WTC11 (cell line): ENCODE data around the gene AIDA. TPM values are rescaled to one million over a fixed set of nuclear protein-coding genes. Genes with fewer than 3 reads are reported as not detected.
A peak's percentile ranks its signal among the peaks of the same experiment; 100 is the strongest.
"Not testable (repeated sequence)": the region's sequence is repeated elsewhere in the genome, so short reads cannot be mapped to it uniquely, and the experiment has no call there.

Source experiments
- ATAC-seq: fragments of 200-7000 bp; cut with Tn5 transposase; 2 replicates; pipeline ENCODE4 v1.10.0; 2021; ENCODE audit warnings: mild to moderate bottlenecking, moderate library complexity
- CTCF ChIA-PET: fragments of 300-600 bp; sonication (Branson Sonifier 250); formaldehyde crosslinking; loops from one replicate; lab custom pipeline; 2021; ENCODE audit warnings: antibody characterized with exemption; lab: Charles Lee
- POLR2A ChIA-PET: fragments of 350-600 bp; sonication (Branson Sonifier 250); formaldehyde crosslinking; loops from one replicate; lab custom pipeline; 2021; ENCODE audit warnings: antibody characterized with exemption; lab: Charles Lee
- DNase-seq: peaks from one replicate; pipeline ENCODE4 v3.0.0; 2021; ENCODE audit warnings: low spot score
- H3K27ac Mint-ChIP-seq: 2 replicates; pipeline ENCODE4 v1.8.0; 2021; ENCODE audit warnings: mixed read lengths
- H3K27me3 Mint-ChIP-seq: 2 replicates; pipeline ENCODE4 v1.8.0; 2021; ENCODE audit warnings: low read depth, mild to moderate bottlenecking, moderate library complexity, mixed read lengths
- H3K36me3 Mint-ChIP-seq: 2 replicates; pipeline ENCODE4 v1.8.0; 2021; ENCODE audit warnings: mixed read lengths
- H3K4me1 Mint-ChIP-seq: 2 replicates; pipeline ENCODE4 v1.8.0; 2022; ENCODE audit warnings: mixed read lengths
- H3K4me3 Mint-ChIP-seq: 2 replicates; pipeline ENCODE4 v1.8.0; 2021; ENCODE audit warnings: mild to moderate bottlenecking, moderate library complexity, mixed read lengths
- H3K9me3 Mint-ChIP-seq: 2 replicates; pipeline ENCODE4 v1.8.0; 2021; ENCODE audit warnings: mixed read lengths
- ATF6 ChIP-seq: sonication (generic); formaldehyde crosslinking; IDR thresholded peaks from 2 replicates; pipeline ENCODE4 v1.8.1; 2023; ENCODE audit warnings: mild to moderate bottlenecking, missing genetic modification reagents
- CREM ChIP-seq: sonication (generic); formaldehyde crosslinking; IDR thresholded peaks from 2 replicates; pipeline ENCODE4 v1.8.1; 2022; ENCODE audit warnings: mild to moderate bottlenecking, missing genetic modification reagents, moderate library complexity
- ETV6 ChIP-seq: sonication (generic); formaldehyde crosslinking; IDR thresholded peaks from 2 replicates; pipeline ENCODE4 v1.8.1; 2022; ENCODE audit warnings: mild to moderate bottlenecking, missing genetic modification reagents
- FOXJ3 ChIP-seq: sonication (generic); formaldehyde crosslinking; IDR thresholded peaks from 2 replicates; pipeline ENCODE4 v1.9.0; 2021; ENCODE audit warnings: missing genetic modification reagents, mild to moderate bottlenecking, borderline replicate concordance
- FOXK1 ChIP-seq: sonication (generic); formaldehyde crosslinking; IDR thresholded peaks from 2 replicates; pipeline ENCODE4 v1.8.0; 2022; ENCODE audit warnings: mild to moderate bottlenecking, moderate library complexity, missing genetic modification reagents
- FOXP1 ChIP-seq: sonication (generic); formaldehyde crosslinking; IDR thresholded peaks from 2 replicates; pipeline ENCODE4 v1.8.0; 2022; ENCODE audit warnings: missing genetic modification reagents, mild to moderate bottlenecking, moderate library complexity, borderline replicate concordance
- GABPB1 ChIP-seq: sonication (generic); formaldehyde crosslinking; IDR thresholded peaks from 2 replicates; pipeline ENCODE4 v1.8.1; 2023; ENCODE audit warnings: mild to moderate bottlenecking, missing genetic modification reagents
- IRF2 ChIP-seq: sonication (generic); formaldehyde crosslinking; IDR thresholded peaks from 2 replicates; pipeline ENCODE4 v1.8.0; 2022; ENCODE audit warnings: low read depth, missing genetic modification reagents, borderline replicate concordance
- JUN ChIP-seq: sonication (generic); formaldehyde crosslinking; IDR thresholded peaks from 2 replicates; pipeline ENCODE4 v1.8.0; 2023; ENCODE audit warnings: mild to moderate bottlenecking, missing genetic modification reagents
- KAT7 ChIP-seq: sonication (generic); formaldehyde crosslinking; IDR thresholded peaks from 2 replicates; pipeline ENCODE4 v1.8.1; 2023; ENCODE audit warnings: missing genetic modification reagents, mild to moderate bottlenecking, borderline replicate concordance
- MXD4 ChIP-seq: fragments of 250-450 bp; sonication (Bioruptor Pico); IDR thresholded peaks from 2 replicates; pipeline ENCODE4 v1.8.0; 2021; ENCODE audit warnings: mild to moderate bottlenecking, moderate library complexity, borderline replicate concordance
- NR3C1 ChIP-seq: sonication (generic); formaldehyde crosslinking; conservative IDR thresholded peaks from 2 replicates; pipeline ENCODE4 v1.8.1; 2023; ENCODE audit warnings: low read depth, mild to moderate bottlenecking, missing genetic modification reagents
- SOX15 ChIP-seq: fragments of 250-450 bp; sonication (Bioruptor Pico); IDR thresholded peaks from 2 replicates; pipeline ENCODE4 v1.9.0; 2021; ENCODE audit warnings: mild to moderate bottlenecking
- SP1 ChIP-seq: sonication (generic); formaldehyde crosslinking; conservative IDR thresholded peaks from 2 replicates; pipeline ENCODE4 v1.8.1; 2022; ENCODE audit warnings: missing genetic modification reagents
- ZBTB21 ChIP-seq: sonication (generic); formaldehyde crosslinking; IDR thresholded peaks from 2 replicates; pipeline ENCODE4 v1.8.1; 2023; ENCODE audit warnings: mild to moderate bottlenecking, missing genetic modification reagents, borderline replicate concordance
- ZNF121 ChIP-seq: sonication (generic); formaldehyde crosslinking; IDR thresholded peaks from 2 replicates; pipeline ENCODE4 v1.8.0; 2023; ENCODE audit warnings: missing genetic modification reagents
- ZNF423 ChIP-seq: fragments of 250-450 bp; sonication (Bioruptor Pico); IDR thresholded peaks from 2 replicates; pipeline ENCODE4 v2.1.2; 2022; ENCODE audit warnings: mild to moderate bottlenecking, moderate library complexity
- ZNF532 ChIP-seq: fragments of 250-450 bp; sonication (Bioruptor Pico); IDR thresholded peaks from 2 replicates; pipeline ENCODE4 v1.9.0; 2021; ENCODE audit warnings: mild to moderate bottlenecking, borderline replicate concordance
- total RNA-seq: library from RNA; stranded (reverse); gene quantifications from 3 replicates; pipeline ENCODE4 v1.2.3, GENCODE V29; 2021
- TF ChIP-seq, protein P1 (sequence below): sonication (generic); formaldehyde crosslinking; IDR thresholded peaks from 2 replicates; pipeline ENCODE4 v1.8.0; 2023; ENCODE audit warnings: mild to moderate bottlenecking, missing genetic modification reagents
- TF ChIP-seq, protein P2 (sequence below): sonication (generic); formaldehyde crosslinking; IDR thresholded peaks from 2 replicates; pipeline ENCODE4 v1.8.1; 2022; ENCODE audit warnings: mild to moderate bottlenecking, missing genetic modification reagents, moderate library complexity, borderline replicate concordance
- TF ChIP-seq, protein P3 (sequence below): fragments of 250-450 bp; sonication (Bioruptor Pico); IDR thresholded peaks from 2 replicates; pipeline ENCODE4 v1.9.0; 2021; ENCODE audit warnings: moderate library complexity, mild to moderate bottlenecking, inconsistent platforms, borderline replicate concordance

AIDA gene
- total RNA-seq, 1 experiment from 2014 or later, result 81.2 TPM

DNA sequence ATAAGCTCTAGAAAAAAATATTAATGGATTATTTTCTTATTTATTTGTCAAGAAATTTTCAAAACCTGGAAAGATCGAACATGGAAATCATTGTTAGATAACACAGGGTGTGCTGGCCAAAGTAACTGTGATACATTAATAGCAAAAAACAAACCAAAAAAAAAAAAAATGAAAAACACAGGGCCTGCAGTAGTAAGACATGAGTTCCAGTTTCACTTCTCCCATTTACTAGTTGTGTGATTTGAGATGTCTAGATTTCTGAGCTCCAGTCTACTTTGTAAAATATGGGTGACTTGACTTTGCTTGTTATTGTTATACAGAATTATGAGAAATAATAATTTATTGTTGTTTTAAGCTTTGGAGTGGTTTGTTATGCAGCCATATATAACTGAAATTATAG is 38.4 kb upstream of the AIDA start:
- no peak for TF ChIP-seq ZNF423 (CRISPR knock-in tag)
- no peak for TF ChIP-seq MXD4 (CRISPR knock-in tag)
- TF ChIP-seq, protein P1, sequence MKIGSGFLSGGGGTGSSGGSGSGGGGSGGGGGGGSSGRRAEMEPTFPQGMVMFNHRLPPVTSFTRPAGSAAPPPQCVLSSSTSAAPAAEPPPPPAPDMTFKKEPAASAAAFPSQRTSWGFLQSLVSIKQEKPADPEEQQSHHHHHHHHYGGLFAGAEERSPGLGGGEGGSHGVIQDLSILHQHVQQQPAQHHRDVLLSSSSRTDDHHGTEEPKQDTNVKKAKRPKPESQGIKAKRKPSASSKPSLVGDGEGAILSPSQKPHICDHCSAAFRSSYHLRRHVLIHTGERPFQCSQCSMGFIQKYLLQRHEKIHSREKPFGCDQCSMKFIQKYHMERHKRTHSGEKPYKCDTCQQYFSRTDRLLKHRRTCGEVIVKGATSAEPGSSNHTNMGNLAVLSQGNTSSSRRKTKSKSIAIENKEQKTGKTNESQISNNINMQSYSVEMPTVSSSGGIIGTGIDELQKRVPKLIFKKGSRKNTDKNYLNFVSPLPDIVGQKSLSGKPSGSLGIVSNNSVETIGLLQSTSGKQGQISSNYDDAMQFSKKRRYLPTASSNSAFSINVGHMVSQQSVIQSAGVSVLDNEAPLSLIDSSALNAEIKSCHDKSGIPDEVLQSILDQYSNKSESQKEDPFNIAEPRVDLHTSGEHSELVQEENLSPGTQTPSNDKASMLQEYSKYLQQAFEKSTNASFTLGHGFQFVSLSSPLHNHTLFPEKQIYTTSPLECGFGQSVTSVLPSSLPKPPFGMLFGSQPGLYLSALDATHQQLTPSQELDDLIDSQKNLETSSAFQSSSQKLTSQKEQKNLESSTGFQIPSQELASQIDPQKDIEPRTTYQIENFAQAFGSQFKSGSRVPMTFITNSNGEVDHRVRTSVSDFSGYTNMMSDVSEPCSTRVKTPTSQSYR (CRISPR knock-in tag), result no peak
- TF ChIP-seq FOXP1, result no peak
- no peak for TF ChIP-seq SOX15 (CRISPR knock-in tag)
- no peak for TF ChIP-seq ETV6
- TF ChIP-seq FOXJ3, result no peak
- no peak for TF ChIP-seq SP1
- TF ChIP-seq, protein P2, sequence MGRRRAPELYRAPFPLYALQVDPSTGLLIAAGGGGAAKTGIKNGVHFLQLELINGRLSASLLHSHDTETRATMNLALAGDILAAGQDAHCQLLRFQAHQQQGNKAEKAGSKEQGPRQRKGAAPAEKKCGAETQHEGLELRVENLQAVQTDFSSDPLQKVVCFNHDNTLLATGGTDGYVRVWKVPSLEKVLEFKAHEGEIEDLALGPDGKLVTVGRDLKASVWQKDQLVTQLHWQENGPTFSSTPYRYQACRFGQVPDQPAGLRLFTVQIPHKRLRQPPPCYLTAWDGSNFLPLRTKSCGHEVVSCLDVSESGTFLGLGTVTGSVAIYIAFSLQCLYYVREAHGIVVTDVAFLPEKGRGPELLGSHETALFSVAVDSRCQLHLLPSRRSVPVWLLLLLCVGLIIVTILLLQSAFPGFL (CRISPR knock-in tag), result no peak
- no peak for TF ChIP-seq ATF6 (CRISPR knock-in tag)
- TF ChIP-seq, protein P3, sequence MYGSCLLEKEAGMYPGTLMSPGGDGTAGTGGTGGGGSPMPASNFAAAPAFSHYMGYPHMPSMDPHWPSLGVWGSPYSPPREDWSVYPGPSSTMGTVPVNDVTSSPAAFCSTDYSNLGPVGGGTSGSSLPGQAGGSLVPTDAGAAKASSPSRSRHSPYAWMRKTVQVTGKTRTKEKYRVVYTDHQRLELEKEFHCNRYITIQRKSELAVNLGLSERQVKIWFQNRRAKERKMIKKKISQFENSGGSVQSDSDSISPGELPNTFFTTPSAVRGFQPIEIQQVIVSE (CRISPR knock-in tag), result no peak
- TF ChIP-seq CREM (CRISPR knock-in tag), result no peak
- TF ChIP-seq ZBTB21 (CRISPR knock-in tag), result no peak
- no peak for TF ChIP-seq JUN (CRISPR knock-in tag)
- no peak for TF ChIP-seq ZNF121
- no peak for TF ChIP-seq FOXK1
- TF ChIP-seq IRF2 (CRISPR knock-in tag), result no peak
- no peaks in the 10 kb centered on the region; the same call in 1 of the 2 replicates for H3K27me3 Mint-ChIP-seq
- H3K27ac Mint-ChIP-seq, result no peak overlapping the region
- DNase-seq (no peak), ATAC-seq (no peak)
- POLR2A ChIA-PET, result no interaction called here
- no peak overlapping the region for H3K4me3 Mint-ChIP-seq
- no peaks in the 10 kb centered on the region for H3K36me3 Mint-ChIP-seq
- CTCF ChIA-PET, result interaction anchor here (0.8 to 2.1 kb wide), 2 partner anchors 19 to 379 kb away, joined by 3 to 4 read pairs; no protein-coding TSS in a partner anchor
- no peaks in the 10 kb centered on the region for H3K9me3 Mint-ChIP-seq
- H3K4me1 Mint-ChIP-seq, result no peaks in the 10 kb centered on the region

DNA sequence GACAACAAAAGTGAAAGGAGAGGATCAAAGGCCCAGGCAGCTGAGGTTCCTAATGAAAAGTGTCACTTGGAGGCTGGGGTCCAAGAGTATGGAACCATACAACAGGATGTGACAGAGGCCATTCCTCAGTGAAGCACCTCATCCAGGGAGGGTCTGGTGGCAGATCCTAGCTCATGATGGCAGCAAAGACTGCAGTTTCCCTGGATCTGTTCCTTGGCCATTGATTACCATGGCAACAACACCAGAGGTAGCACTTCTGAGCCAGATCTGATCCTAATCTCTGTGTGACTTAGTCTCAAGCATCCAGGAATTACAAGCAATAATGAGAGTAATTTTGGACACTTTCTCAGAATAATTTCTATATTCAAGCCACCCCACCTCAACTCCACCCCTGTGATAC is 37.6 kb upstream of the AIDA start:
- CTCF ChIA-PET, result interaction anchor here (0.6 to 2.5 kb wide), 6 partner anchors 13 to 807 kb away, joined by 3 to 11 read pairs (median 4); partner anchors contain the start of gene FAM177B
- Mint-ChIP-seq H3K4me1 (no peaks in the 10 kb centered on the region), H3K9me3 (no peaks in the 10 kb centered on the region), H3K27ac (no peak overlapping the region), H3K36me3 (no peaks in the 10 kb centered on the region), H3K4me3 (no peak overlapping the region), H3K27me3 (no peaks in the 10 kb centered on the region)
- DNase-seq (no peak), ATAC-seq (peak; percentile 71)
- POLR2A ChIA-PET, result no interaction called here
- TF ChIP-seq GABPB1 (no peak), ZNF532 (CRISPR knock-in tag) (no peak), KAT7 (CRISPR knock-in tag) (no peak), NR3C1 (CRISPR knock-in tag) (no peak)

DNA sequence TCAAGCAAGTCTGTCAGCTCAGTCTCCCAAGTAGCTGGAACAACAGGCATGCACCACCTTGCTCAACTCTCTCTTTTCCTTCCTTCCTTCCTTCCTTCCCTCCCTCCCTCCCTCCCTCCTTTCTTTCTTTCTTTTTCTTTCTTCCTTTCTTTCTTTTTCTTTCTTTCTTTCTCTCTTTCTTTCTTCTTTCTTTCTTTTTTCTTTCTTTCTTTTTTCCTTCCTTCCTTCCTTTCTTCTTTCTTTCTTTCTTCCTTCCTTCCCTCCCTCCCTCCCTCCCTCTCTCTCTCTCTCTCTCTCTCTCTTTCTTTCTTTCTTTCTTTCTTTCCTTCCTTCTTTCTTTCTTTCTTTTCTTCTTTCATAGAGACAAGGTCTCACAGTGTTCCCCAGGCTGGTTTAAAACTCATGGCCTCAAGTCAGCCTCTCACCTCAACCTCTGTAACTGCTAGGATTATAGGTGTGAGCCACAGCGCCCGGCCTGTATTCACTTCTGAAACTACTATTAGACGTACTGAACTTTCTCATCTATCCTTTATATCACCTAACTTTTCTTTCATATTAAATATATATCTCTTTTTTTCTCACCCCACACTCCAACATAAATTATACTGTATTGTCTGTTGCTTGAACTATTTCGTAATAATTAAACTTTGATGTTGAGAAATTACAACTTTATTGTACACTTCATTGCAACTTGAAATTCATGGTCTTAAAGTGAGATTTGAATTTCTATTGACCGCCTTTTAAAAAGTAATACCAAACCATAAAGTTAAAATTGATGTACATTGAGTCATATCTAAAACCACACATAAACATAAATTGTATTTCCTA is 29.6 kb upstream of the AIDA start:
- H3K27ac Mint-ChIP-seq, H3K4me3 Mint-ChIP-seq, H3K27me3 Mint-ChIP-seq, POLR2A ChIA-PET, ATAC-seq, H3K4me1 Mint-ChIP-seq, CTCF ChIA-PET, DNase-seq, H3K9me3 Mint-ChIP-seq, H3K36me3 Mint-ChIP-seq: not testable (repeated sequence)
